Measurements from ENCODE around the gene CRYBG1. TPM values are rescaled to one million over a fixed set of nuclear protein-coding genes. Genes with fewer than 3 reads are reported as not detected.

The CRYBG1 gene
- polyA plus RNA-seq, 1 donor (not counting 4 experiments of a cell fraction or from before 2014, with no cell fraction given) = 54.7 TPM

DNA sequence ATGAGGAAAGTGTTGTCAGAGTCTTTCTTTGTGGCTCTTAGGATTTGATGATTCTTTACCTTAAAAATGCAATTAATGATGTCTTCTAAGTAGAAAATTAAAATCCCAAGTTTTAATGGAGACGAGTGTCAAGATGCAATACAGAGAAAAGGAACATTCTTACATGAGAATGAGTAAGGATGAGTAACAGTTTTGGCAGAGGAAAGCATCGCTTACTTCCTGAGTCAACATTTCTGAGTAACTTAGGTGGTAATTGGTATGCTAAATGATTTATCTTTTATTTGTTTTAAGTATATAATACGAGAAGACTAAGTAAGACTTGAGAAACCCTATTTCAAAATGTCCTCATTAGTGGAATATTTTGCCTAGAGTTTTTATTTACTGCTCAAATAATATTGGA is 167.5 kb downstream of the CRYBG1 start:
- no peak overlapping the region for H2AFZ ChIP-seq (ENCODE audit: control insufficient read depth, low read length)
- H4K20me1 ChIP-seq (ENCODE audit: control insufficient read depth, extremely low read depth, insufficient read depth, low read length) = no peaks in the 10 kb centered on the region
- no peaks in the 10 kb centered on the region for H3K9me3 ChIP-seq (ENCODE audit: control insufficient read depth, low read depth, low read length)
- H3K9me1 ChIP-seq (ENCODE audit: control insufficient read depth, extremely low read depth, insufficient read depth, low read length) = no peaks in the 10 kb centered on the region
- peak; percentile 91 for FAIRE-seq
- H3K4me3 ChIP-seq (ENCODE audit: control insufficient read depth in 2 of 3, extremely low read depth in 1 of 3, insufficient read depth in 2 of 3, low read depth in 1 of 3, low read length in 3 of 3) = peak overlapping the region; percentile 20 to 74 (median 64)
- peaks cover 42% of the 10 kb centered on the region for H3K79me2 ChIP-seq (ENCODE audit: control insufficient read depth, insufficient read depth, low read length)
- H3K27ac ChIP-seq (ENCODE audit: control insufficient read depth, insufficient read depth, low read length) = peak overlapping the region; percentile 99
- H3K4me2 ChIP-seq (ENCODE audit: control insufficient read depth, extremely low read depth, insufficient read depth, low read depth, low read length) = peak overlapping the region; percentile 92
- H3K36me3 ChIP-seq (ENCODE audit: control insufficient read depth in 2 of 2, extremely low read depth in 1 of 2, insufficient read depth in 2 of 2, low read length in 2 of 2) = peaks cover 3 to 17% of the 10 kb centered on the region in 2 experiments
- H3K27me3 ChIP-seq (ENCODE audit: control insufficient read depth, extremely low read depth, insufficient read depth, low read length) = no peaks in the 10 kb centered on the region
- peak; percentile 64 for DNase-seq (ENCODE audit: low read depth, low spot score)
- H3K4me1 ChIP-seq (ENCODE audit: control insufficient read depth, extremely low read depth, insufficient read depth, low read length) = peaks cover 55% of the 10 kb centered on the region
- peak overlapping the region; percentile 75 for H3K9ac ChIP-seq (ENCODE audit: control insufficient read depth, extremely low read depth, insufficient read depth, low read length)
- dilution Hi-C loops (cut with MboI; ENCODE audit: extremely low pct_ligation_motif_present, low sequenced_read_pairs) = no loop called here
- TF ChIP-seq EZH2 (IDR thresholded peaks at IDR 0.05; ENCODE audit: low read length) = no peak
- TF ChIP-seq, protein P1, sequence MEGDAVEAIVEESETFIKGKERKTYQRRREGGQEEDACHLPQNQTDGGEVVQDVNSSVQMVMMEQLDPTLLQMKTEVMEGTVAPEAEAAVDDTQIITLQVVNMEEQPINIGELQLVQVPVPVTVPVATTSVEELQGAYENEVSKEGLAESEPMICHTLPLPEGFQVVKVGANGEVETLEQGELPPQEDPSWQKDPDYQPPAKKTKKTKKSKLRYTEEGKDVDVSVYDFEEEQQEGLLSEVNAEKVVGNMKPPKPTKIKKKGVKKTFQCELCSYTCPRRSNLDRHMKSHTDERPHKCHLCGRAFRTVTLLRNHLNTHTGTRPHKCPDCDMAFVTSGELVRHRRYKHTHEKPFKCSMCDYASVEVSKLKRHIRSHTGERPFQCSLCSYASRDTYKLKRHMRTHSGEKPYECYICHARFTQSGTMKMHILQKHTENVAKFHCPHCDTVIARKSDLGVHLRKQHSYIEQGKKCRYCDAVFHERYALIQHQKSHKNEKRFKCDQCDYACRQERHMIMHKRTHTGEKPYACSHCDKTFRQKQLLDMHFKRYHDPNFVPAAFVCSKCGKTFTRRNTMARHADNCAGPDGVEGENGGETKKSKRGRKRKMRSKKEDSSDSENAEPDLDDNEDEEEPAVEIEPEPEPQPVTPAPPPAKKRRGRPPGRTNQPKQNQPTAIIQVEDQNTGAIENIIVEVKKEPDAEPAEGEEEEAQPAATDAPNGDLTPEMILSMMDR (optimal IDR thresholded peaks at IDR 0.05 in 1 of 3, IDR thresholded peaks at IDR 0.05 in 1 of 3, conservative IDR thresholded peaks at IDR 0.05 in 1 of 3; ENCODE audit: extremely low read depth in 1 of 3, insufficient read depth in 2 of 3, low read length in 3 of 3) = no peak

DNA sequence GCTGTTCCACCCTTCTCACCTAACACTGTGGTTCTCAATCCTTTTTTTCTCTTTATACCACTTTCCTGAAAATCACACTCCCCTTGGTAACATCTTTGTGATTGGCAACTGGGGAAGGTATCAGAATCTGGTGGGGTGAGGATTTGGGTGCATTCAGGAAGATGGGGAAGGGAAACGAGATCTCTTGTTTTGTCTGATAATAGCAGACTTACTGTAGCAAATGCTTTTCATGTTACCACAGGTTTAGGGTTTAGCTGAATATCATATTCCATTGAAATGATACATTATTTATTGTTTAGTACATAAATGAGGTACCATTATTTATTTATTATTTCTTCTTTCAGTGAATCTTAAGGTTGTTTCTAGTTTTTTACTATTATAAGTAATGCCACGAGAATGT is 168.0 kb downstream of the CRYBG1 start:
- H3K79me2 ChIP-seq (ENCODE audit: control insufficient read depth, insufficient read depth, low read length) = peaks cover 43% of the 10 kb centered on the region
- H3K9me3 ChIP-seq (ENCODE audit: control insufficient read depth, low read depth, low read length) = no peaks in the 10 kb centered on the region
- peak overlapping the region; percentile 75 for H3K9ac ChIP-seq (ENCODE audit: control insufficient read depth, extremely low read depth, insufficient read depth, low read length)
- no peaks in the 10 kb centered on the region for H3K27me3 ChIP-seq (ENCODE audit: control insufficient read depth, extremely low read depth, insufficient read depth, low read length)
- TF ChIP-seq EZH2 (IDR thresholded peaks at IDR 0.05; ENCODE audit: low read length) = no peak
- TF ChIP-seq, protein P1 (optimal IDR thresholded peaks at IDR 0.05 in 1 of 3, IDR thresholded peaks at IDR 0.05 in 1 of 3, conservative IDR thresholded peaks at IDR 0.05 in 1 of 3; ENCODE audit: extremely low read depth in 1 of 3, insufficient read depth in 2 of 3, low read length in 3 of 3) = no peak
- DNase-seq (ENCODE audit: low read depth, low spot score) = no peak
- H4K20me1 ChIP-seq (ENCODE audit: control insufficient read depth, extremely low read depth, insufficient read depth, low read length) = no peaks in the 10 kb centered on the region
- no peak overlapping the region for H2AFZ ChIP-seq (ENCODE audit: control insufficient read depth, low read length)
- peak; percentile 44 for FAIRE-seq
- H3K4me3 ChIP-seq (ENCODE audit: control insufficient read depth in 2 of 3, extremely low read depth in 1 of 3, insufficient read depth in 2 of 3, low read depth in 1 of 3, low read length in 3 of 3) = peak overlapping the region; percentile 21 to 58 (median 56)
- dilution Hi-C loops (cut with MboI; ENCODE audit: extremely low pct_ligation_motif_present, low sequenced_read_pairs) = no loop called here
- peaks cover 3 to 22% of the 10 kb centered on the region in 2 experiments for H3K36me3 ChIP-seq (ENCODE audit: control insufficient read depth in 2 of 2, extremely low read depth in 1 of 2, insufficient read depth in 2 of 2, low read length in 2 of 2)
- H3K9me1 ChIP-seq (ENCODE audit: control insufficient read depth, extremely low read depth, insufficient read depth, low read length) = no peaks in the 10 kb centered on the region
- H3K4me2 ChIP-seq (ENCODE audit: control insufficient read depth, extremely low read depth, insufficient read depth, low read depth, low read length) = peak overlapping the region; percentile 92
- peak overlapping the region; percentile 99 for H3K27ac ChIP-seq (ENCODE audit: control insufficient read depth, insufficient read depth, low read length)
- peaks cover 59% of the 10 kb centered on the region for H3K4me1 ChIP-seq (ENCODE audit: control insufficient read depth, extremely low read depth, insufficient read depth, low read length)
